K562 (cell line): ENCODE results near the gene TKT. TPM values are rescaled to one million over a fixed set of nuclear protein-coding genes. Genes with fewer than 3 reads are reported as not detected.

Experiments
- ATAC-seq: fragments of 200-7000 bp; cut with Tn5 transposase; 3 replicates; pipeline ENCODE4 v1.9.1; 2020; ENCODE audit warnings: moderate library complexity
- BruUV-seq: library from RNA; stranded (reverse); fragments of 400-500 nt; replicated peaks from 2 replicates; lab custom pipeline; 2021; lab: Mats Ljungman, UMichigan
- CTCF ChIA-PET: fragments of 300-600 bp; formaldehyde crosslinking; extraction: SDS; loops from one replicate; lab custom pipeline; 2021; ENCODE audit warnings: low intra/inter-chr PET ratio; lab: Yijun Ruan, JAX
- POLR2A ChIA-PET: fragments of 300-600, 350-650 bp; sonication (Branson Sonifier 250); formaldehyde crosslinking; extraction: SDS; loops from one replicate; lab custom pipeline; 2021; ENCODE audit warnings: antibody characterized with exemption, inconsistent platforms; lab: Yijun Ruan, JAX
- DNase-seq, 4 experiments: peaks; one replicate each; pipeline versions ENCODE4 v3.0.0 to v3.0.0-alpha.2; 2011 to 2018; ENCODE audit warnings: low spot score in 3 of 4, mixed read lengths in 3 of 4; ENCODE audit errors: extremely low read depth in 1 of 4
- FAIRE-seq: peaks from 2 replicates; lab custom pipeline; 2011; peaks lifted over from hg19 to GRCh38; lab: Jason Lieb, UNC
- H2AFZ ChIP-seq: 2 replicates; pipeline ENCODE4 v1.6.0; 2011; ENCODE audit warnings: low read depth, low read length, control low read depth, inconsistent platforms
- H3K27ac ChIP-seq: fragments of 200-600 bp; 3 replicates; pipeline ENCODE4 v1.8.0; 2011; ENCODE audit warnings: low read depth, mild to moderate bottlenecking, control low read depth, inconsistent platforms, low read length, moderate library complexity, mixed read lengths; ENCODE audit errors: extremely low read depth
- H3K27me3 ChIP-seq, 2 experiments: fragments of 300-600 bp in 1 of 2; 2 replicates in 1 of 2; 3 replicates in 1 of 2; pipeline versions ENCODE4 v1.6.0 to v1.8.0; 2011; ENCODE audit warnings: inconsistent platforms in 2 of 2, low read length in 2 of 2, mild to moderate bottlenecking in 1 of 2, mixed read lengths in 1 of 2, moderate library complexity in 1 of 2; ENCODE audit not compliant: control insufficient read depth in 2 of 2, insufficient read depth in 2 of 2
- H3K36me3 ChIP-seq: fragments of 300-600 bp; 3 replicates; pipeline ENCODE4 v1.8.0; 2011; ENCODE audit warnings: mild to moderate bottlenecking, low read length, inconsistent platforms; ENCODE audit not compliant: control insufficient read depth, insufficient read depth
- H3K4me1 ChIP-seq, 2 experiments: fragments of 200-600 bp in 1 of 2; replicated peaks in 1 of 2; 2 replicates in 1 of 2; 3 replicates in 1 of 2; pipeline versions ENCODE4 v1.5.1 to v1.8.0; 2011; ENCODE audit warnings: inconsistent platforms in 2 of 2, low read length in 2 of 2, mild to moderate bottlenecking in 1 of 2, mixed read lengths in 1 of 2, moderate library complexity in 1 of 2; ENCODE audit not compliant: control insufficient read depth in 2 of 2, insufficient read depth in 2 of 2
- H3K4me2 ChIP-seq: 2 replicates; pipeline ENCODE4 v1.6.1; 2011; ENCODE audit warnings: low read length, control low read depth, inconsistent platforms, mixed read lengths; ENCODE audit not compliant: insufficient read depth
- H3K4me3 ChIP-seq: fragments of 200-600 bp; sonication (generic), shearing (Covaris generic); 2 replicates; pipeline ENCODE4 v1.5.1; 2016; ENCODE audit warnings: control low read depth, inconsistent platforms
- H3K79me2 ChIP-seq: fragments of 200-600 bp; 3 replicates; pipeline ENCODE4 v1.8.0; 2011; ENCODE audit warnings: low read length, inconsistent platforms; ENCODE audit not compliant: control insufficient read depth, insufficient read depth
- H3K9ac ChIP-seq, 2 experiments: 2 replicates each; pipeline versions ENCODE4 v1.6.0 to v1.6.1; 2011; ENCODE audit warnings: low read depth in 2 of 2, low read length in 2 of 2, control low read depth in 1 of 2, inconsistent platforms in 1 of 2, mild to moderate bottlenecking in 1 of 2, mixed read lengths in 1 of 2; ENCODE audit not compliant: insufficient read depth in 1 of 2
- H3K9me1 ChIP-seq: one replicate; pipeline ENCODE4 v1.6.0; 2011; ENCODE audit warnings: inconsistent platforms, mild to moderate bottlenecking, low read length, moderate library complexity; ENCODE audit not compliant: control insufficient read depth, insufficient read depth
- H3K9me3 ChIP-seq: replicated peaks from 2 replicates; pipeline ENCODE4 v1.5.1; 2011; ENCODE audit warnings: low read depth, low read length, inconsistent platforms; ENCODE audit not compliant: control insufficient read depth, insufficient read depth
- H4K20me1 ChIP-seq: replicated peaks from 2 replicates; pipeline ENCODE4 v1.6.1; 2011; ENCODE audit warnings: low read length, inconsistent platforms, mixed read lengths; ENCODE audit not compliant: control insufficient read depth, insufficient read depth
- HMGXB4 ChIP-seq: sonication (generic); formaldehyde crosslinking; IDR thresholded peaks from 2 replicates; pipeline ENCODE4 v1.8.1; 2023; ENCODE audit warnings: mild to moderate bottlenecking, missing genetic modification reagents
- LCOR ChIP-seq: sonication (generic); formaldehyde crosslinking; IDR thresholded peaks from 2 replicates; pipeline ENCODE4 v1.8.0; 2022; ENCODE audit warnings: mild to moderate bottlenecking, missing genetic modification reagents
- NFIC ChIP-seq: fragments of 450-650 bp; IDR thresholded peaks from 2 replicates; pipeline ENCODE4 v1.6.1; 2017; ENCODE audit warnings: mild to moderate bottlenecking, inconsistent platforms
- TAF9B ChIP-seq: fragments of 450-650 bp; IDR thresholded peaks from 2 replicates; pipeline ENCODE4 v1.6.1; 2018; ENCODE audit warnings: mild to moderate bottlenecking; ENCODE audit not compliant: partially characterized antibody
- USF2 ChIP-seq: sonication (generic); formaldehyde crosslinking; IDR thresholded peaks from 2 replicates; pipeline ENCODE4 v1.5.0; 2020; ENCODE audit warnings: missing genetic modification reagents
- ZBTB11 ChIP-seq, 3 experiments: fragments of 200-800 bp in 1 of 3; fragments of 250-450 bp in 1 of 3; fragments of 450-650 bp in 1 of 3; sonication (Bioruptor Pico) in 1 of 3; sonication (Bioruptor generic) in 1 of 3; formaldehyde crosslinking in 1 of 3; IDR thresholded peaks; 2 replicates each; pipeline versions ENCODE4 v1.6.1 to v1.8.0; 2016 to 2022; ENCODE audit warnings: mild to moderate bottlenecking in 2 of 3, missing genetic modification characterization in 2 of 3, missing compliant biosample characterization in 1 of 3, moderate library complexity in 1 of 3
- ZNF436 ChIP-seq: fragments of 250-450, 450-650 bp; sonication (Bioruptor Pico); formaldehyde crosslinking; IDR thresholded peaks from 2 replicates; pipeline ENCODE4 v1.7.0; 2020; ENCODE audit warnings: mild to moderate bottlenecking
- ZNF785 ChIP-seq: fragments of 250-450 bp; sonication (Bioruptor Pico); IDR thresholded peaks from 2 replicates; pipeline ENCODE4 v1.4.0; 2020; ENCODE audit warnings: mild to moderate bottlenecking
- WGBS: fragments of 100-300 bp; shearing (Covaris generic); methylation state at CpG from one replicate; pipeline ENCODE4 v1.1.6; 2016; ENCODE audit warnings: low coverage, mixed read lengths; ENCODE audit not compliant: insufficient coverage; ENCODE audit errors: missing lambda C conversion rate; 5-methylcytosine and 5-hydroxymethylcytosine counted together
- in situ Hi-C: fragments of 300-500 bp; cut with MboI; formaldehyde crosslinking; loops from 4 replicates; pipeline ENCODE4 v1.15.0; 2018; ENCODE audit warnings: inconsistent platforms, mixed read lengths
- intact Hi-C: fragments of 100-400 bp; cut with micrococcal nuclease; formaldehyde crosslinking; loops from 2 replicates; pipeline ENCODE4 v1.14.2; 2022
- polyA plus RNA-seq, 8 experiments: library from polyadenylated mRNA; depleted of rRNA in 4 of 8; stranded (reverse) in 5 of 8; unstranded in 3 of 8; fragments of >200 nt; fragmentation: Nextera tagmentation in 2 of 8; fragmentation: Illumina TruSeq in 1 of 8; extraction: Ambion mirVana in 2 of 8; extraction: Trizol in 1 of 8; gene quantifications; 2 replicates each; pipeline versions ENCODE4 v1.2.1 to v1.2.3, GENCODE V29; 2011 to 2014; ENCODE audit warnings: inconsistent platforms in 1 of 8, missing spikeins in 1 of 8
- total RNA-seq, 7 experiments: library from RNA; depleted of rRNA in 6 of 7; stranded (reverse); fragments of >200 nt in 6 of 7; fragmentation: Illumina TruSeq in 2 of 7; extraction: Trizol in 2 of 7; gene quantifications; 2 replicates each; pipeline versions ENCODE4 v1.2.1 to v1.2.3, GENCODE V29; 2011 to 2021; ENCODE audit warnings: low replicate concordance in 1 of 7

TKT gene
- total and polyA plus RNA-seq, 9 of the 15 experiments (the other 6 are each of a cell fraction or from before 2014, with no cell fraction given), result 58.1 to 401 (median 187) TPM

GRCh38 chr3:53211706-53212702 lies 43.8 kb downstream of the TKT start:
- POLR2A ChIA-PET, result interaction anchor here (0.6 to 0.7 kb wide), 3 partner anchors 12 to 462 kb away, joined by 3 read pairs; no protein-coding TSS in a partner anchor
- intact Hi-C loops, result no loop called here
- no peaks in the 10 kb centered on the region for H3K79me2 ChIP-seq
- H3K4me3 ChIP-seq, result no peak overlapping the region
- ATAC-seq, result no peak
- no peaks in the 10 kb centered on the region; the same call in 1 of the 2 replicates for H3K9me3 ChIP-seq
- no TSS peak for BruUV-seq
- H2AFZ ChIP-seq, result no peak overlapping the region
- in situ Hi-C loops, result no loop called here
- no peaks in the 10 kb centered on the region for H3K9me1 ChIP-seq
- CTCF ChIA-PET, result no interaction called here
- no peak overlapping the region for H3K9ac ChIP-seq
- TF ChIP-seq LCOR (CRISPR knock-in tag) (no peak), NFIC (no peak), ZNF436 (CRISPR knock-in tag) (no peak), USF2 (no peak), ZNF785 (no peak), ZBTB11 (CRISPR knock-in tag; IDR thresholded peaks at IDR 0.05) (no peak), HMGXB4 (no peak), TAF9B (no peak)
- no peak for FAIRE-seq
- WGBS, result 50% methylated on average over 9 of the region's 9 CpGs
- H3K27me3 ChIP-seq, result no peaks in the 10 kb centered on the region
- no peak overlapping the region for H3K27ac ChIP-seq
- H3K36me3 ChIP-seq, result no peaks in the 10 kb centered on the region
- no peak for DNase-seq
- no peak overlapping the region for H3K4me2 ChIP-seq
- H4K20me1 ChIP-seq, result no peaks in the 10 kb centered on the region
- H3K4me1 ChIP-seq, result no peaks in the 10 kb centered on the region
